Measurements from ENCODE around the gene ZCCHC24.

The ZCCHC24 gene

GRCh38 chr10:79361726-79362397 lies 83.6 kb downstream of the ZCCHC24 start:
- H3K4me1 ChIP-seq (ENCODE audit: control insufficient read depth, insufficient read depth, low read length), result no peaks in the 10 kb centered on the region
- no peak overlapping the region for H3K4me3 ChIP-seq (ENCODE audit: low read depth, low read length)
- no peaks in the 10 kb centered on the region for H3K36me3 ChIP-seq (ENCODE audit: control insufficient read depth, insufficient read depth, low read length)
- H3K27me3 ChIP-seq (ENCODE audit: control insufficient read depth, insufficient read depth, low read length), result no peaks in the 10 kb centered on the region; the same call in 1 of the 2 replicates
- no peaks in the 10 kb centered on the region for H3K9me3 ChIP-seq (ENCODE audit: control insufficient read depth, insufficient read depth, low read length)
- H3K9ac ChIP-seq (ENCODE audit: low read depth, low read length), result no peak overlapping the region
- H3K27ac ChIP-seq (ENCODE audit: low read depth, low read length), result no peak overlapping the region

- Histone ChIP-seq H3K4me3 (ENCODE audit: low read depth, low read length) (no peak overlapping the region), H3K9ac (ENCODE audit: low read depth, low read length) (no peak overlapping the region), H3K27ac (ENCODE audit: low read depth, low read length) (no peak overlapping the region), H3K36me3 (ENCODE audit: control insufficient read depth, insufficient read depth, low read length) (peaks cover under 1% of the 10 kb centered on the region; the same call in 1 of the 2 replicates), H3K27me3 (ENCODE audit: control insufficient read depth, insufficient read depth, low read length) (no peaks in the 10 kb centered on the region; the same call in 1 of the 2 replicates), H3K4me1 (ENCODE audit: control insufficient read depth, insufficient read depth, low read length) (no peaks in the 10 kb centered on the region), H3K9me3 (ENCODE audit: control insufficient read depth, insufficient read depth, low read length) (no peaks in the 10 kb centered on the region)
These were observed 84.7 kb downstream of the ZCCHC24 start for GRCh38 chr10:79360499-79361342.

GRCh38 chr10:79359816-79360498 lies 85.5 kb downstream of the ZCCHC24 start:
- Histone ChIP-seq H3K9me3 (ENCODE audit: control insufficient read depth, insufficient read depth, low read length) (no peaks in the 10 kb centered on the region), H3K9ac (ENCODE audit: low read depth, low read length) (no peak overlapping the region), H3K27ac (ENCODE audit: low read depth, low read length) (no peak overlapping the region), H3K4me3 (ENCODE audit: low read depth, low read length) (no peak overlapping the region), H3K36me3 (ENCODE audit: control insufficient read depth, insufficient read depth, low read length) (peaks cover 8% of the 10 kb centered on the region), H3K4me1 (ENCODE audit: control insufficient read depth, insufficient read depth, low read length) (no peaks in the 10 kb centered on the region), H3K27me3 (ENCODE audit: control insufficient read depth, insufficient read depth, low read length) (no peaks in the 10 kb centered on the region; the same call in 1 of the 2 replicates)

GRCh38 chr10:79358811-79359210 lies 86.6 kb downstream of the ZCCHC24 start:
- Histone ChIP-seq H3K4me1 (ENCODE audit: control insufficient read depth, insufficient read depth, low read length) (no peaks in the 10 kb centered on the region), H3K9ac (ENCODE audit: low read depth, low read length) (no peak overlapping the region), H3K9me3 (ENCODE audit: control insufficient read depth, insufficient read depth, low read length) (no peaks in the 10 kb centered on the region), H3K27me3 (ENCODE audit: control insufficient read depth, insufficient read depth, low read length) (no peaks in the 10 kb centered on the region), H3K36me3 (ENCODE audit: control insufficient read depth, insufficient read depth, low read length) (peaks cover 19% of the 10 kb centered on the region), H3K4me3 (ENCODE audit: low read depth, low read length) (no peak overlapping the region), H3K27ac (ENCODE audit: low read depth, low read length) (no peak overlapping the region)

- Histone ChIP-seq H3K27me3 (ENCODE audit: control insufficient read depth, insufficient read depth, low read length) (no peaks in the 10 kb centered on the region), H3K36me3 (ENCODE audit: control insufficient read depth, insufficient read depth, low read length) (peaks cover 35% of the 10 kb centered on the region), H3K4me3 (ENCODE audit: low read depth, low read length) (no peak overlapping the region), H3K9ac (ENCODE audit: low read depth, low read length) (no peak overlapping the region), H3K4me1 (ENCODE audit: control insufficient read depth, insufficient read depth, low read length) (no peaks in the 10 kb centered on the region), H3K9me3 (ENCODE audit: control insufficient read depth, insufficient read depth, low read length) (no peaks in the 10 kb centered on the region), H3K27ac (ENCODE audit: low read depth, low read length) (no peak overlapping the region)
These were observed 88.2 kb downstream of the ZCCHC24 start for GRCh38 chr10:79357180-79357579.

GRCh38 chr10:79356104-79356503 lies 89.3 kb downstream of the ZCCHC24 start:
- Histone ChIP-seq H3K9ac (ENCODE audit: low read depth, low read length) (no peak overlapping the region), H3K27ac (ENCODE audit: low read depth, low read length) (no peak overlapping the region), H3K4me1 (ENCODE audit: control insufficient read depth, insufficient read depth, low read length) (no peaks in the 10 kb centered on the region), H3K9me3 (ENCODE audit: control insufficient read depth, insufficient read depth, low read length) (no peaks in the 10 kb centered on the region), H3K27me3 (ENCODE audit: control insufficient read depth, insufficient read depth, low read length) (no peaks in the 10 kb centered on the region), H3K4me3 (ENCODE audit: low read depth, low read length) (no peak overlapping the region), H3K36me3 (ENCODE audit: control insufficient read depth, insufficient read depth, low read length) (peaks cover 45% of the 10 kb centered on the region)

GRCh38 chr10:79355420-79356017 lies 89.9 kb downstream of the ZCCHC24 start:
- Histone ChIP-seq H3K36me3 (ENCODE audit: control insufficient read depth, insufficient read depth, low read length) (peaks cover 50% of the 10 kb centered on the region), H3K4me3 (ENCODE audit: low read depth, low read length) (no peak overlapping the region), H3K9ac (ENCODE audit: low read depth, low read length) (no peak overlapping the region), H3K9me3 (ENCODE audit: control insufficient read depth, insufficient read depth, low read length) (no peaks in the 10 kb centered on the region), H3K27ac (ENCODE audit: low read depth, low read length) (no peak overlapping the region), H3K4me1 (ENCODE audit: control insufficient read depth, insufficient read depth, low read length) (no peaks in the 10 kb centered on the region), H3K27me3 (ENCODE audit: control insufficient read depth, insufficient read depth, low read length) (no peaks in the 10 kb centered on the region)

- H3K4me3 ChIP-seq (ENCODE audit: low read depth, low read length), result no peak overlapping the region
- no peak overlapping the region for H3K27ac ChIP-seq (ENCODE audit: low read depth, low read length)
- peaks cover 59% of the 10 kb centered on the region for H3K36me3 ChIP-seq (ENCODE audit: control insufficient read depth, insufficient read depth, low read length)
- no peaks in the 10 kb centered on the region for H3K4me1 ChIP-seq (ENCODE audit: control insufficient read depth, insufficient read depth, low read length)
- no peaks in the 10 kb centered on the region for H3K9me3 ChIP-seq (ENCODE audit: control insufficient read depth, insufficient read depth, low read length)
- no peak overlapping the region for H3K9ac ChIP-seq (ENCODE audit: low read depth, low read length)
- no peaks in the 10 kb centered on the region for H3K27me3 ChIP-seq (ENCODE audit: control insufficient read depth, insufficient read depth, low read length)
These were observed 90.8 kb downstream of the ZCCHC24 start for GRCh38 chr10:79354615-79355014.

GRCh38 chr10:79354141-79354540 lies 91.3 kb downstream of the ZCCHC24 start:
- Histone ChIP-seq H3K4me1 (ENCODE audit: control insufficient read depth, insufficient read depth, low read length) (no peaks in the 10 kb centered on the region), H3K9ac (ENCODE audit: low read depth, low read length) (no peak overlapping the region), H3K4me3 (ENCODE audit: low read depth, low read length) (no peak overlapping the region), H3K36me3 (ENCODE audit: control insufficient read depth, insufficient read depth, low read length) (peaks cover 64% of the 10 kb centered on the region), H3K27me3 (ENCODE audit: control insufficient read depth, insufficient read depth, low read length) (no peaks in the 10 kb centered on the region), H3K9me3 (ENCODE audit: control insufficient read depth, insufficient read depth, low read length) (no peaks in the 10 kb centered on the region), H3K27ac (ENCODE audit: low read depth, low read length) (no peak overlapping the region)

- H3K9me3 ChIP-seq (ENCODE audit: control insufficient read depth, insufficient read depth, low read length), result no peaks in the 10 kb centered on the region
- H3K27ac ChIP-seq (ENCODE audit: low read depth, low read length), result no peak overlapping the region
- no peaks in the 10 kb centered on the region for H3K27me3 ChIP-seq (ENCODE audit: control insufficient read depth, insufficient read depth, low read length)
- H3K9ac ChIP-seq (ENCODE audit: low read depth, low read length), result no peak overlapping the region
- H3K4me1 ChIP-seq (ENCODE audit: control insufficient read depth, insufficient read depth, low read length), result no peaks in the 10 kb centered on the region
- peaks cover 68% of the 10 kb centered on the region for H3K36me3 ChIP-seq (ENCODE audit: control insufficient read depth, insufficient read depth, low read length)
- no peak overlapping the region for H3K4me3 ChIP-seq (ENCODE audit: low read depth, low read length)
These were observed 91.7 kb downstream of the ZCCHC24 start for GRCh38 chr10:79353726-79354125.

Data from HUES48 (cell line).